ENCODE data around the gene OTOS.

DNA sequence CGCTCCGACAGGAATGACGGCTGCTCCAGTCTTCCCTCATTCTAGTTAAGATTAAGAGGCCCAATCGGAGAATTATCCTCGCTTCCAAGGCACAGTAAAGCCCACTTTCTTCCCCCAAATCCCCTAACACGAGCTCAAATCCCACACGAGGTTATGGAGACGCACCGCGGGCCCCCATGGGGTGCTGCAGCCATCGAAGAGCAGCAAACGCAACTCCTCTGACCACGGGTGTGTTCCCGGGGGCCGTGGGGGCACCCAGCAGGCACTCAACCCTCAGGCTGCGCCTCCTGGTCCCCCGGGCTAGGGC lies 4.8 kb downstream of the OTOS start:
- TF ChIP-seq, protein P1, sequence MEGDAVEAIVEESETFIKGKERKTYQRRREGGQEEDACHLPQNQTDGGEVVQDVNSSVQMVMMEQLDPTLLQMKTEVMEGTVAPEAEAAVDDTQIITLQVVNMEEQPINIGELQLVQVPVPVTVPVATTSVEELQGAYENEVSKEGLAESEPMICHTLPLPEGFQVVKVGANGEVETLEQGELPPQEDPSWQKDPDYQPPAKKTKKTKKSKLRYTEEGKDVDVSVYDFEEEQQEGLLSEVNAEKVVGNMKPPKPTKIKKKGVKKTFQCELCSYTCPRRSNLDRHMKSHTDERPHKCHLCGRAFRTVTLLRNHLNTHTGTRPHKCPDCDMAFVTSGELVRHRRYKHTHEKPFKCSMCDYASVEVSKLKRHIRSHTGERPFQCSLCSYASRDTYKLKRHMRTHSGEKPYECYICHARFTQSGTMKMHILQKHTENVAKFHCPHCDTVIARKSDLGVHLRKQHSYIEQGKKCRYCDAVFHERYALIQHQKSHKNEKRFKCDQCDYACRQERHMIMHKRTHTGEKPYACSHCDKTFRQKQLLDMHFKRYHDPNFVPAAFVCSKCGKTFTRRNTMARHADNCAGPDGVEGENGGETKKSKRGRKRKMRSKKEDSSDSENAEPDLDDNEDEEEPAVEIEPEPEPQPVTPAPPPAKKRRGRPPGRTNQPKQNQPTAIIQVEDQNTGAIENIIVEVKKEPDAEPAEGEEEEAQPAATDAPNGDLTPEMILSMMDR (conservative IDR thresholded peaks at IDR 0.05): no peak
- TF ChIP-seq EZH2 (IDR thresholded peaks at IDR 0.05; ENCODE audit: low read depth): no peak
